Endodermal cell (in vitro differentiated cells): ENCODE results near the gene MAN2B2. TPM values are rescaled to one million over a fixed set of nuclear protein-coding genes. Genes with fewer than 3 reads are reported as not detected.

Experiments
- DNase-seq: peaks from one replicate; pipeline ENCODE4 v3.0.0-alpha.2; 2017
- H3K27ac ChIP-seq: 2 replicates; pipeline ENCODE4 v1.5.1; 2013; ENCODE audit warnings: mild to moderate bottlenecking, low read depth, low read length, moderate library complexity
- H3K27me3 ChIP-seq: 2 replicates; pipeline ENCODE4 v1.6.1; 2013; ENCODE audit warnings: mild to moderate bottlenecking, low read length, moderate library complexity; ENCODE audit not compliant: insufficient read depth, control insufficient read depth, poor library complexity, severe bottlenecking
- H3K36me3 ChIP-seq: 2 replicates; pipeline ENCODE4 v1.7.0; 2013; ENCODE audit warnings: mild to moderate bottlenecking, low read length, moderate library complexity; ENCODE audit not compliant: control insufficient read depth, insufficient read depth
- H3K4me1 ChIP-seq: one replicate; pipeline ENCODE4 v1.7.0; 2013; ENCODE audit warnings: low read length; ENCODE audit not compliant: control insufficient read depth, insufficient read depth
- H3K4me3 ChIP-seq: 2 replicates; pipeline ENCODE4 v1.5.1; 2013; ENCODE audit warnings: mild to moderate bottlenecking, low read length, moderate library complexity
- H3K9ac ChIP-seq: 2 replicates; pipeline ENCODE4 v1.6.1; 2013; ENCODE audit warnings: mild to moderate bottlenecking, low read length, moderate library complexity; ENCODE audit not compliant: poor library complexity, severe bottlenecking; ENCODE audit errors: extremely low read depth
- H3K9me3 ChIP-seq: 2 replicates; pipeline ENCODE4 v1.6.1; 2013; ENCODE audit warnings: mild to moderate bottlenecking, low read length, moderate library complexity; ENCODE audit not compliant: control insufficient read depth
- H3K27ac Mint-ChIP-seq: 2 replicates; pipeline ENCODE4 v1.8.0; 2020; ENCODE audit warnings: mixed read lengths
- H3K27me3 Mint-ChIP-seq: 2 replicates; pipeline ENCODE4 v1.8.0; 2021; ENCODE audit warnings: mild to moderate bottlenecking, mixed read lengths; ENCODE audit not compliant: insufficient read depth
- H3K36me3 Mint-ChIP-seq: 2 replicates; pipeline ENCODE4 v1.8.0; 2020; ENCODE audit warnings: low read depth, mixed read lengths
- H3K4me1 Mint-ChIP-seq: 2 replicates; pipeline ENCODE4 v1.8.0; 2020; ENCODE audit warnings: mixed read lengths
- H3K4me3 Mint-ChIP-seq: 2 replicates; pipeline ENCODE4 v1.8.0; 2020; ENCODE audit warnings: mild to moderate bottlenecking, moderate library complexity, mixed read lengths
- H3K9me3 Mint-ChIP-seq: 2 replicates; pipeline ENCODE4 v1.8.0; 2020; ENCODE audit warnings: mild to moderate bottlenecking, mixed read lengths
- WGBS, 2 experiments: methylation state at CpG; one replicate each; pipeline versions ENCODE4 v1.1.5 to v1.1.7; 2013; ENCODE audit warnings: missing lambda C conversion rate in 2 of 2, mixed read lengths in 1 of 2; ENCODE audit not compliant: insufficient coverage in 1 of 2, insufficient read length in 1 of 2; 5-methylcytosine and 5-hydroxymethylcytosine counted together
- total RNA-seq, 2 donors: library from RNA; stranded (reverse); fragmentation: NEBNext Ultra II Directional in 1 of 2; extraction: Animal tissue kit (Norgen Biotek cat#: 25700) in 1 of 2; gene quantifications; 2 replicates in 1 of 2; 3 replicates in 1 of 2; pipeline ENCODE4 v1.2.1, GENCODE V29; 2021
- TF ChIP-seq, protein P1 (sequence below): fragments of 200-600 bp; sonication (generic); conservative IDR thresholded peaks from 2 replicates; pipeline ENCODE4 v1.5.0; 2021; ENCODE audit warnings: antibody characterized with exemption, mild to moderate bottlenecking

MAN2B2 gene
- total RNA-seq, 2 donors from 2014 or later = 13.3 to 20.8 TPM

DNA sequence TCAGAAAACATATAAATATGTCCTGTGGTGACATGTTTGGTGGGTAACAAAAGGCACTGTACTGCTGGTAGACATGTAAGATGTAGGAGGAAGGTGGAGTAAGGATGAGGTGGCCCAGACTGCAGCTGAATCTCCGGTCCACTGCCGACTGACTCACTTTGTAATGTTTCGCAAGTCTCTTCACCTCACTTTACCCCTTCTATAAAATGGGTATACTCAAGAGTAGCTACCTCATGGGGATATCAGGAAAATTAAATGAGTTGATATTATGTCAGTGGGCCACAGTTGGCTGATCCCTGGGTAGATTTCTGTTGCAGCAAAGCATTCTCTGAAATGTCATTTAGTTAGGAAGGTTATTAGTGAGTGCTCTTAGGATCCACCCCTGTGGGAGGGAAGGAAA, 87.6 kb downstream of the MAN2B2 start:
- Histone ChIP-seq H3K27me3 (peaks cover 32% of the 10 kb centered on the region), H3K9ac (no peak overlapping the region), H3K36me3 (no peaks in the 10 kb centered on the region), H3K9me3 (no peaks in the 10 kb centered on the region), H3K4me1 (no peaks in the 10 kb centered on the region), H3K27ac (no peak overlapping the region), H3K4me3 (no peak overlapping the region)
- Mint-ChIP-seq H3K27ac (no peak overlapping the region), H3K27me3 (peaks cover 50% of the 10 kb centered on the region), H3K9me3 (no peaks in the 10 kb centered on the region), H3K36me3 (no peaks in the 10 kb centered on the region), H3K4me1 (no peaks in the 10 kb centered on the region), H3K4me3 (no peak overlapping the region)
- DNase-seq = no peak
- TF ChIP-seq, protein P1, sequence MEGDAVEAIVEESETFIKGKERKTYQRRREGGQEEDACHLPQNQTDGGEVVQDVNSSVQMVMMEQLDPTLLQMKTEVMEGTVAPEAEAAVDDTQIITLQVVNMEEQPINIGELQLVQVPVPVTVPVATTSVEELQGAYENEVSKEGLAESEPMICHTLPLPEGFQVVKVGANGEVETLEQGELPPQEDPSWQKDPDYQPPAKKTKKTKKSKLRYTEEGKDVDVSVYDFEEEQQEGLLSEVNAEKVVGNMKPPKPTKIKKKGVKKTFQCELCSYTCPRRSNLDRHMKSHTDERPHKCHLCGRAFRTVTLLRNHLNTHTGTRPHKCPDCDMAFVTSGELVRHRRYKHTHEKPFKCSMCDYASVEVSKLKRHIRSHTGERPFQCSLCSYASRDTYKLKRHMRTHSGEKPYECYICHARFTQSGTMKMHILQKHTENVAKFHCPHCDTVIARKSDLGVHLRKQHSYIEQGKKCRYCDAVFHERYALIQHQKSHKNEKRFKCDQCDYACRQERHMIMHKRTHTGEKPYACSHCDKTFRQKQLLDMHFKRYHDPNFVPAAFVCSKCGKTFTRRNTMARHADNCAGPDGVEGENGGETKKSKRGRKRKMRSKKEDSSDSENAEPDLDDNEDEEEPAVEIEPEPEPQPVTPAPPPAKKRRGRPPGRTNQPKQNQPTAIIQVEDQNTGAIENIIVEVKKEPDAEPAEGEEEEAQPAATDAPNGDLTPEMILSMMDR = no peak
- 90% methylated on average over 2 of the region's 3 CpGs; no CpG with 5 or more reads in 1 of the 2 experiments for WGBS, 2 experiments

DNA sequence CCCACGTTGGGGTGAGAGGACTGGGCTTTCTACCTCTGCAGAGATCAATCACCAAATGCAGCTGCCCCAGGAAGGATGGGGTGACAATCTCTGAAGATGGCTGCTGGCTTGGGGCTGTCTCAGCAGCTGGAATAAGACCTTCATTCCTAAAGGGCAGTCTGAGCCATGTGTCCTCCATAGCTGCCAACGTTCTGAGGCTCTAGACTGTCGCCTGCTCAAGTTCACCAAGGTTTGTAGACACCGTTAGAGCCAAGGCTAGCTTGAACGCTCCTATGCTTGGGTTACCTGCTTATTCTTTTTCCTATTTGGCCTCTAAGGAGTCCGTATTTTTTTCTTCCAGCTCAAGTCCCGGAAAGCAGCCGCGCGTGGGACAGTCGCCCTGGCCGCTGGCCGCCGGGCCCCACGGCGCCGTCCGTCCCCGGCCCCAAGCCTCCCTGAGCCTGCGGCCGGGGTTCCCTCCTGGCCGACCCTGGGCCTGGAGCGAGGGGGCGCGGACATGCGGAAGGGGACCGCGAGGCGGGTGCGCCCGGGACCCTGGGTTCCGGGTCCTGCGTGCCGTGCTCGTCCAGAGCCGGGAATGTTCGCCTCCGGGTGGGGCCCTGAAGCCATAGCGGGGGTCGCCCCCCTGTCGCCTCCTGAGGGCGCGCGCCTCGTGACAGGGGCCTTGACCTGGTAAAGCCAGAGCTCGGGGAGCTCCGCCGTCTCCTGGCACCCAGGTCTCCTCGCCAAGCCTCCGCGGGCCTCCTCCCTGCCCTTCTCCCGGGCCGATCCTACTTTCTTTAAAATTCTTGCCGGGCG, 88.8 kb downstream of the MAN2B2 start:
- Mint-ChIP-seq H3K4me1 (no peaks in the 10 kb centered on the region), H3K4me3 (no peak overlapping the region), H3K27ac (no peak overlapping the region), H3K36me3 (no peaks in the 10 kb centered on the region), H3K9me3 (no peaks in the 10 kb centered on the region), H3K27me3 (peaks cover 45% of the 10 kb centered on the region)
- Histone ChIP-seq H3K9me3 (no peaks in the 10 kb centered on the region), H3K27ac (no peak overlapping the region), H3K4me1 (no peaks in the 10 kb centered on the region), H3K4me3 (no peak overlapping the region), H3K36me3 (no peaks in the 10 kb centered on the region), H3K9ac (no peak overlapping the region), H3K27me3 (peaks cover 31% of the 10 kb centered on the region)
- DNase-seq = no peak
- WGBS, 2 experiments = 67 to 81% methylated on average over 25 to 55 of the region's 55 CpGs
- TF ChIP-seq, protein P1 = no peak

DNA sequence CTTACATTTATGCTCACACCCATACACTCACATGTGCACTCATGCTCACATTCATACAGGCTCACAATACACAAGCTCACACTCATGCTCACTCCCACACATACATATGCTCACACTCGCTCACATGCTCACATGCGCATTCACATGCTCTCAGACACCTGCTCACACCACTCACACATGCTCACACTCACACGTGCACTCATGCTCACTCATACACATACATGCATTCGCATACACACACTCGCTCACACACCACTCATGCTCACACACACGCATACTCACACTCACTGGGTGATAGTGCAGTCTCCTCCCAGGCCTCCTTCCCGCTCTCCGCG, 90.3 kb downstream of the MAN2B2 start:
- Histone ChIP-seq H3K4me3 (no peak overlapping the region), H3K9ac (no peak overlapping the region), H3K27ac (no peak overlapping the region), H3K27me3 (peaks cover 18% of the 10 kb centered on the region), H3K36me3 (no peaks in the 10 kb centered on the region), H3K9me3 (no peaks in the 10 kb centered on the region), H3K4me1 (no peaks in the 10 kb centered on the region)
- Mint-ChIP-seq H3K27ac (no peak overlapping the region), H3K27me3 (peaks cover 30% of the 10 kb centered on the region), H3K4me3 (no peak overlapping the region), H3K36me3 (no peaks in the 10 kb centered on the region), H3K4me1 (no peaks in the 10 kb centered on the region), H3K9me3 (no peaks in the 10 kb centered on the region)
- DNase-seq = no peak
- TF ChIP-seq, protein P1 = no peak
- WGBS, 2 experiments = 93 to 98% methylated on average over 6 to 8 of the region's 9 CpGs
